ENCODE results near the gene TSSK2.

- no peak for TF ChIP-seq CTCF (IDR thresholded peaks at IDR 0.05)
- TF ChIP-seq POLR2A (IDR thresholded peaks at IDR 0.05), result no peak
These were observed 22.3 kb upstream of the TSSK2 start for GRCh38 chr22:19108807-19109197.
